ENCODE results near the gene SNCA.

- no peak for TF ChIP-seq CTCF (IDR thresholded peaks at IDR 0.05)
- TF ChIP-seq POLR2A (IDR thresholded peaks at IDR 0.05), result no peak
Observed at GRCh38 chr4:89821612-89822011, 15.3 kb downstream of the SNCA start.
